ENCODE data around the gene SYNDIG1. TPM values are rescaled to one million over a fixed set of nuclear protein-coding genes. Genes with fewer than 3 reads are reported as not detected.

Gene SYNDIG1
- total and polyA plus RNA-seq, 2 experiments from 2014 or later: 1.7 to 2.4 TPM

DNA sequence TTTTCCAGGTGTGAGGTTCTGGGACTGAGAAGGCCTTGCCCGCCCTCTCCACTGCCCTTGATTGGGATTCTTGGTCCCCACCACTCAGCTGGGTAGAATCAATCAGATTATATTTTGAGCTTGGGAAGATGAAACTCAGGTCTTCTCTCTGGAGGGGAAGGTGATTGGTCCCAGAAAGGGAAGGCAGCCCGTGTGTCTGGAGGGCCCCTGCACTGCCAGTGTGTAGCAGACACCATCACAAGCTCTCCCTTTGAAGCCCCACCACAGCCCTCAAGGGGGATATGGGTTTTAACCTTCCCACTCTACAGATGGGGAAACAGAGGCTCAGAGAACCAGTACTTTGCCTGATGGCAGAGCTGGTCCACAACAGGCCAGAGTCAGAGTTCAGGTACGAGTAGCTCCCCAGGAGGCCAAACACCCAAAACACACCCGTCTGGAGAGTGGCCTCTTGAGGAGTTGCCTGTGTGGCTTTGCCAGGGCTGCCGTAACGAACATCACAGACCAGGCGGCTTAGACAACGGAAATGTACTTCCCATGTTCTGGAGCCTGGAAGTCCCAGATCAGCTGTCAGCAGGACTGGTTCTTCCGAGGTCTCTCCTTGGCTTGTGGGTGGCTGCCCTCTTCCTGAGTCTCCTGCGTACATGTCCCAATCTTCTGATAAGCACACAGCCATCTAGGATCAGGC lies 205.6 kb downstream of the SYNDIG1 start:
- no peaks in the 10 kb centered on the region for H3K4me1 ChIP-seq (ENCODE audit: low read depth)
- H3K4me3 ChIP-seq: no peak overlapping the region
- no peaks in the 10 kb centered on the region for H3K36me3 ChIP-seq
- TF ChIP-seq, protein P1, sequence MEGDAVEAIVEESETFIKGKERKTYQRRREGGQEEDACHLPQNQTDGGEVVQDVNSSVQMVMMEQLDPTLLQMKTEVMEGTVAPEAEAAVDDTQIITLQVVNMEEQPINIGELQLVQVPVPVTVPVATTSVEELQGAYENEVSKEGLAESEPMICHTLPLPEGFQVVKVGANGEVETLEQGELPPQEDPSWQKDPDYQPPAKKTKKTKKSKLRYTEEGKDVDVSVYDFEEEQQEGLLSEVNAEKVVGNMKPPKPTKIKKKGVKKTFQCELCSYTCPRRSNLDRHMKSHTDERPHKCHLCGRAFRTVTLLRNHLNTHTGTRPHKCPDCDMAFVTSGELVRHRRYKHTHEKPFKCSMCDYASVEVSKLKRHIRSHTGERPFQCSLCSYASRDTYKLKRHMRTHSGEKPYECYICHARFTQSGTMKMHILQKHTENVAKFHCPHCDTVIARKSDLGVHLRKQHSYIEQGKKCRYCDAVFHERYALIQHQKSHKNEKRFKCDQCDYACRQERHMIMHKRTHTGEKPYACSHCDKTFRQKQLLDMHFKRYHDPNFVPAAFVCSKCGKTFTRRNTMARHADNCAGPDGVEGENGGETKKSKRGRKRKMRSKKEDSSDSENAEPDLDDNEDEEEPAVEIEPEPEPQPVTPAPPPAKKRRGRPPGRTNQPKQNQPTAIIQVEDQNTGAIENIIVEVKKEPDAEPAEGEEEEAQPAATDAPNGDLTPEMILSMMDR (IDR thresholded peaks at IDR 0.05; ENCODE audit: low read depth, low read length): no peak
- H3K9me3 ChIP-seq (ENCODE audit: low read depth): no peaks in the 10 kb centered on the region
- DNase-seq (ENCODE audit: low read depth in 1 of 2, low spot score in 1 of 2): no peak
- H3K27ac ChIP-seq: no peak overlapping the region
- H3K27me3 ChIP-seq: no peaks in the 10 kb centered on the region

- TF ChIP-seq, protein P1 (IDR thresholded peaks at IDR 0.05; ENCODE audit: low read depth, low read length): no peak
- Histone ChIP-seq H3K4me1 (ENCODE audit: low read depth) (no peaks in the 10 kb centered on the region), H3K9me3 (ENCODE audit: low read depth) (no peaks in the 10 kb centered on the region), H3K27ac (no peak overlapping the region), H3K4me3 (no peak overlapping the region), H3K36me3 (no peaks in the 10 kb centered on the region), H3K27me3 (no peaks in the 10 kb centered on the region)
- DNase-seq (ENCODE audit: low read depth in 1 of 2, low spot score in 1 of 2): no peak
These were observed 206.4 kb downstream of the SYNDIG1 start for GRCh38 chr20:24675651-24676352.

GRCh38 chr20:24676353-24676977 lies 207.0 kb downstream of the SYNDIG1 start:
- Histone ChIP-seq H3K4me1 (ENCODE audit: low read depth) (no peaks in the 10 kb centered on the region), H3K4me3 (no peak overlapping the region), H3K27ac (no peak overlapping the region), H3K27me3 (no peaks in the 10 kb centered on the region), H3K36me3 (no peaks in the 10 kb centered on the region), H3K9me3 (ENCODE audit: low read depth) (no peaks in the 10 kb centered on the region)
- TF ChIP-seq, protein P1 (IDR thresholded peaks at IDR 0.05; ENCODE audit: low read depth, low read length): no peak
- DNase-seq (ENCODE audit: low read depth in 1 of 2, low spot score in 1 of 2): no peak

- Histone ChIP-seq H3K36me3 (no peaks in the 10 kb centered on the region), H3K27me3 (no peaks in the 10 kb centered on the region), H3K4me3 (no peak overlapping the region), H3K9me3 (ENCODE audit: low read depth) (no peaks in the 10 kb centered on the region), H3K4me1 (ENCODE audit: low read depth) (no peaks in the 10 kb centered on the region), H3K27ac (no peak overlapping the region)
- no peak for DNase-seq (ENCODE audit: low read depth in 1 of 2, low spot score in 1 of 2)
- TF ChIP-seq, protein P1 (IDR thresholded peaks at IDR 0.05; ENCODE audit: low read depth, low read length): no peak
These were observed 207.5 kb downstream of the SYNDIG1 start for GRCh38 chr20:24676978-24677370.

GRCh38 chr20:24677626-24678315 lies 208.3 kb downstream of the SYNDIG1 start:
- Histone ChIP-seq H3K4me1 (ENCODE audit: low read depth) (no peaks in the 10 kb centered on the region), H3K4me3 (no peak overlapping the region), H3K27ac (no peak overlapping the region), H3K36me3 (no peaks in the 10 kb centered on the region), H3K9me3 (ENCODE audit: low read depth) (no peaks in the 10 kb centered on the region), H3K27me3 (no peaks in the 10 kb centered on the region)
- no peak for DNase-seq (ENCODE audit: low read depth in 1 of 2, low spot score in 1 of 2)
- TF ChIP-seq, protein P1 (IDR thresholded peaks at IDR 0.05; ENCODE audit: low read depth, low read length): no peak

All from cardiac muscle cell (in vitro differentiated cells and primary cell).